HG02571 (cell line): ENCODE measurements around the gene TMEM131L.
"Not testable (repeated sequence)": the region's sequence is repeated elsewhere in the genome, so short reads cannot be mapped to it uniquely, and the experiment has no call there.

Source experiments
- ATAC-seq: cut with Tn5 transposase; IDR thresholded peaks from one replicate; pipeline ENCODE4 v1.9.1; 2021; ENCODE audit warnings: mild to moderate bottlenecking, moderate library complexity; ENCODE audit not compliant: unreplicated experiment

Gene TMEM131L

DNA sequence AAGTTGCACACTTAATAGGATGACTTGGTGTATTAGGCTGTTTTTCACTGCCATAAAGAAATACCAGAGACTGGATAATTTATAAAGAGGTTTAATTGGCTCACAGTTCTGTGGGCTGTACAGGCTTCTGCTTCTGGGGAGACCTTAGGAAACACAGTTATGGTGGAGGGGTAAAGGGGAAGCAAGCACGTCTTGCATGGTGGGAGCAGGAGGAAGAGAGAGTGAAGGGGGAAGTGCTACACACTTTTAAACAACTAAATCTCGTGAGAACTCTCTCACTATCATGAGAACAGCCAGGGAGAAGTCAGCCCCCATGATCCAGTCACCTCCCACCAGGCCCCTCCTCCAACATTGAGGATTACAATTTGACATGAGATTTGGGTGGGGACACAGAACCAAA is 142.9 kb downstream of the TMEM131L start:
- not testable (repeated sequence) for ATAC-seq

DNA sequence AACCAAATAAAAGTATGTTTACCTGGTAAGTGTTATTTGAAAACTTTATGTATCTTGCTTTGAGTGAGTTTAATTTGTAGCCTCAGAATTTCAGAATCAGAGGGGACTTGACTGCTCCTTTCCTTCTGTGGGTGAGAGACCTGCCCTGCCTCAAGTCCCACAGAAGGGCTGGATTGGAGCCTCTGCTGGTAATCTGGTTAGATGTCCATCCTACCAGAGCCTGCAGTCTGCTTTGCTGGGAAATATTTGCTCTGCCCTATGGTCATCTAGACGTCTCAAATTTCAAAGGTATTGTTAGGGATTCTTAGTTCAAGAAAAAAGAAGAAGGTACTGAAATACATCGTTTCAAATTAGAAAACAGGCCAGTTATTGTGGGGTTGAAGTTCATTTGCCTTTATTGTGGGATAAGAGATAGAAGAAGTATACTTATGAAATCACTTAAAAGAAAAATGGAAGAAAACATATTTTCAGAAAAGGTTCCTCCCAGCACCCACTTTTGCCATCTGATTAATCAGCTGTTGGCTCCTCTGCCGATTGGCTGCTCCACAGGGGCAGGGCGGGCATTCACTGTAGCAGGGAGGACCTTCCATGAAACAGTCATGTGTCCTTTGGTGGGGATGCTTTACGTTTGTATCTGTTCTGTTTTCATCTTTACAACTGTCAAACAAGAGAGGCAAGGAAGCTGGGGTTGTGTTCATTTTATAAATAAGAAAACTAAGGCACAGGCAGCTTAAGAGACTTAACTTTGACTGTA is 144.6 kb downstream of the TMEM131L start:
- ATAC-seq: no peak

DNA sequence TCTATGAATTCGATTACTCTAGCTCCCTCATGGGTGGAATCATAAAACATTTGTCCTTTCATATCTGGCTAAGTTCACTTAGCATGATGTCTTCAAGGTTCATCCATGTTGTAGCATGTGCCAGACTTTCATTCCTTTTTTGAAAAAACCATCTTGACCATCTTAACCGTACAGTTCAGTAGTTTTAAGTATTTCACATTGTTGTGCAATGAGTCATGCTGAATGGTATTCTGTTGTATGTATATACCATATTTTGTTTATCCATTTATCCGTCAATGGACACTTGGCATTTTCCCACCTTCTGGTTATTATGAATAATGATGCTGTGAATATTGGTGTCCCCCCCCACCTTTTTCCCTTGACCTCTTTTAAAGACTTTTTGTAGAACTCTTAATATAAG is 145.5 kb downstream of the TMEM131L start:
- no peak for ATAC-seq

DNA sequence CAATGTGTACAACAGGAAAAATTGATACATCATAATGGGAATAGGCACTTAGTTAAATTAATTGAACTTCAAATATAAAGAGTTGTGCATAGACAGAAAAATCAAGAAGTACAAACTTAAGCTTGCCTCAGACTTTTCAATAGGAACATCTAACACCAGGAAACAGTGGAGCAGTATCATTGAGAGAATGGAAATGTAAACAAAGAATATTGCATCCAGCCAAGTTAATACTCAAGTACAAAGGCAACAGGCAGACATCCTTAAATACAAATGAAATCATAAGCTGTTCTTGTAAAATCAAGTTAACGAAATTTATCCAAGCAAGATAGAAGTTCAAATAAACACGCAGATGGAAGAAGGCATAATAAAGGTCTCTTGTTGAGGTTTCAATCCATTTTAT is 146.7 kb downstream of the TMEM131L start:
- no peak for ATAC-seq

DNA sequence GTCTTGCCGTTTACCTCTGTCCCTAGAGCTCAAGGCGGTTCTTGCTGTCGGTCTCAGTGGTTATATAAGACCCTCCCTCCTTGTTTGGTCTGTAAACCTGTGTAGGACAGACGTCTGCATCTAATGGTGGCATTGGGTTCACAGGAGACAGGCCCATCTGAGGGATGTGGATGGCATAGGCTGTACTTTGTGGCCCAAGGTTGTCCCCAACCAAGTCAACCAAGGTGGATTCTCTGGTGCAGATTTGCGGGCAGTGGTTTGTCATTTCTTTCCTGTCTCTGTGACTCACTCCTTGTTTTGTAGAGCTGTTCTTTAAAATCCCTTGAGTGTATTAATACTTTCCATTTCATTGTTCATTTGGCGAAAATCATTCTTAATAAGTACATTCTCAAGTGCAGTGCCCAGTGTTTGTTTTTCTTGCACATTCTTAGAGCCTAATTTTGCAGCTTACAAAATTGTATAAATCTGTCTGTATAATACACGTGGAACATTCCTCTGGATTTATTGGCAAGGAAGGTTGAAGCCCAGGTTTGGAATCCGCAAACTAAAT is 149.9 kb downstream of the TMEM131L start:
- no peak for ATAC-seq

DNA sequence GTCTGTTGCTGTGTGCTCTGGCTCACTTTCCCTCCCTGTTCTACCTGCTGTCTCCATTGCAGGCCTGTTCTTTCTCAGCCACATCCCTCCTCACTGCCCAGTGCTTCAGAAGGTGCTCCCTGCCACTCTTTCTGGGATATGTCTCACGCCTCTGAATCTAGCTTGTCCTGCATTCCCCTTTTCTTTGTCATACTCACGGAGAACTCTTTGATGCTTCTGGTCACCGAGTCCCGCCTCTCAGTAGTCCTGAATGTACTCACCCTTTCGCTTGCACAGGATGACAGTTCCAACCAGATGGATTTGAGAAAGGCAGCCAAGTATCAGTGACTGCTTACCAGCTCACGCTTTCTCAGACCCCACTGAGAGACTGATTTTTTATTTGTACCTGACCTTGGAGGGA is 152.7 kb downstream of the TMEM131L start:
- no peak for ATAC-seq

DNA sequence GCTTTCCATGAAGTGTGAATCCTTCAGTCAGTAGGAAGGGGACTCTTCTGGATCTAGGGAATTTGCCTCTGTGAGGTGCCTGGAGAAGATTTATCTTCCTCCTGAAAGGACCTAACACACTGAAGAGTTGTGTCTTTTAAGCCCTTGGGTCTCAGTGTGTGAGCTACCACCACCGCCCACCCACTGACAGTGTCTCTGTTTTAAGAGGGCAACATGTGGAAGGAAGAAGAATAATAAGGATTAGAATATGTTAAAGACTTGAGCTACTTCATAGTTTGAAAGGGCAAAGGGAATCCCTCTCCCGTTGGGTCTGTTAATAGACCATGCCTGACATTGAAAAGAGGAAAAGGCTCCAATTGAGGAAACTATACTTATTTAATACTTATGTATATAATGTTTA is 153.7 kb downstream of the TMEM131L start:
- ATAC-seq: no peak

DNA sequence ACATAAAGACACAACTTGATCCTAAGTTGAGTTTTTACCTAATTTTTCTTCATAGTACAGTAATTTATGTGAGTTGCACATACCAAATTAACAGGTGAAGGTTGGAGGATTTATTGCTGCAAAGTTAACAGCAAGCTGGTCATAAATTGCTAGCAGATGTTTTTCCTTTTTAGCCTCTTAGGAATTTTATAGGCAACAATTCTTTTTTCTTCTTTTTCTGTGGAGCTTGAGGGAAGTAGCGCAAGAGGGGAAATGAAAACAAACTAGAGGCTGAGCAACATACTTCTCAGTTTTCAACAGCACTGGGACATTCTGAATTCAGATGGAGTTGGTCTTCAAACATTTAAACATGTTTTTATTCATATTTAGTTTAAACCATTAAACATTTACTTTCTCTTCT is 154.2 kb downstream of the TMEM131L start:
- ATAC-seq: no peak

DNA sequence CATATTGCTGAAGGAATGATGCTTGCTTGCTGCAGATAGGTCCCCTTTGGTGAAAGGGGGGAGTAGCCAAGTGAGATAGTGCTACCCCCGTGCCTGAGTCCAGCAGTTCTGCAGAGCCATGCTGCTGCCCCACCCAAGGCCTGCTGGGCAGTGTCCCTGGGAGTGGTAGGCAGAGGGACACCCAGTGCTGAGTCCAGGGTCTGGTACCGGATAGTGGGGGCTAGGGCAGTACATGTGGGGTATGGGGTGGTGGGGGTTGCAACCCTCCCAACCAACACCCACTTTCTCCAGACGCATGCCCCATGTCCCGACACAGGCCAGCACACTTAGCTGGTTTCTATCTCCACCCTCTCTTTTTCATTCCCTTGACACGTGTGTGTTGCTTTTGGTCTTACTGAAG is 155.9 kb downstream of the TMEM131L start:
- no peak for ATAC-seq

DNA sequence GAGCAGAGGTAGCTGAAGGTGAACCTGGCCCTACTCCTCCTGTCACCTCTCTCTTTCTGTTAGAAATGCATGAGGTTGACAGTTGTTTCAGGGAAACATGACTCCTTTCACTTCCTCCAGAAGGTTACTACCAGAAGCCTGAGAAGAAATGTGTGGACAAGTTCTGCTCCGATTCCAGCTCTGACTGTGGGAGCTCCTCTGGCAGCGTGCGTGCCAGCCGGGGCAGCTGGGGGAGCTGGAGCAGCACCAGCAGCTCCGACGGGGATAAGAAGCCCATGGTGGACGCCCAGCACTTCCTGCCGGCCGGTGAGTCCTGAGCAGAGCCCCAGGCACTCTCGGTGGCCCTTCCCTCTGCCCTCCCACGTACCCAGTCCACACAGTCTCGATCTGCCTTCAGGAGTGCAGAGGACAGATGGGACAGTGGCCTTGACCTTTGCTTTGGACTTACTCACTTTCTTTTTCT is 156.6 kb downstream of the TMEM131L start:
- no peak for ATAC-seq

DNA sequence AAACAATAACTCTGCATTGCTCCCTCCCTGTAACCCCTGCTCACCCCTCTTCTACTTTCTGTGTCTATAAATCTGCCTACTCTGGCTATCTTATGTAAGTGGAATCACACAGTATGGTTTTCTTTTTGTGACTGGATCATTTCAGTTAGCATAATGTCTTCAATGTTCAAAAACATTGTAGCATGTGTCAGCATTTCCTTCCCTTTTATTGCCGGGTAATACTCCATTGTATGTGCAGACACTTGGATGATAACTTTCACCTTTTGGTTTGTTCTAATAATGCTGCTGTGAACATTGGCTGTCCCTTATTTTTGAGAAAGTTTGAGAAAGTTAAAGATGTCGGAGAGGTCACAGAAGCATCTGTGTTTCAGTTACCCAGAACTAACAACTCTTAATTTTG is 157.3 kb downstream of the TMEM131L start:
- no peak for ATAC-seq

DNA sequence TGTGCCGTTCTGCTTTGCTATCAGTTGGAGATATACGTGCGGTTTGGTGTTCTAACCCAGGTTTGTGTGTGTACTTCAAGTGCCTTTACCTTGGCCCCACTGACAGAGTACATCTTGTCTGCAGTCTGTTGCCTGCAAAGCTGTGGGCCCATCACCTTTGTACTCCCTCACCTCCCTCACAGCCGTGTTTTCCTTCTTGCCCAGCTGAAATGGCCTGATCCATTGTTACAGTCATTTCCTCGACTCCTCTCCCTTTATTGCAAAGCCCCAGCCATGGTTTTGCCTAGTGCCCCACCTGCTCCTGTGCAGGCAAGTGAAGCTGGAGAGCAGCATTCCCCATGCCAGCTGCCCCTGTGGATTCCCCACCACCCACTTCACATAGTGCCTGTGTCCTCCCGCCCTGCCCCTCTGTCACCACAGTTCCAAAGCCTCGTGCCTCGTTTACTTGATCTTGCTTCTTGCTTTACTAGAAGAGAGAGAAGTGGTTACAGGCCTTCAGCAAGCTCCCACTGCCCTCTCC is 162.7 kb downstream of the TMEM131L start:
- ATAC-seq: no peak

DNA sequence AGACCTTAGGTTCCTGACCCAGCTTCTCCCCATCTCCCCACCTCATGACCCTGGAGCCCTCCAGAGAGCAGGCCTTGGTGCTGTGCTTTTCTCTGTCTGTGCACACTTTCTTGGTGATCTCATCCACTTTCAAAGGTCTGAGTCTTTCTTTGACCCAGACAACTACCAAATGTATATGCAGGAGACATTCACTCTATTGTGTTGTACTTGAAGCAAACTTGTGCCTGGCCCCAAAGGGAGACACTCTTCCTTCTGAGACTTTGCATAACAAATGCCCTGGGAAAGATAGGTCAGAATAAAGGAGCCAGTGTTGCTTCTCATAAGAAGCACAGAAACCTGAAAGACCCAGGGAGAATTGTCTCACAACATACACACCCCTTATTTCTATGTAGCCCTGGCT is 163.6 kb downstream of the TMEM131L start:
- ATAC-seq: no peak

DNA sequence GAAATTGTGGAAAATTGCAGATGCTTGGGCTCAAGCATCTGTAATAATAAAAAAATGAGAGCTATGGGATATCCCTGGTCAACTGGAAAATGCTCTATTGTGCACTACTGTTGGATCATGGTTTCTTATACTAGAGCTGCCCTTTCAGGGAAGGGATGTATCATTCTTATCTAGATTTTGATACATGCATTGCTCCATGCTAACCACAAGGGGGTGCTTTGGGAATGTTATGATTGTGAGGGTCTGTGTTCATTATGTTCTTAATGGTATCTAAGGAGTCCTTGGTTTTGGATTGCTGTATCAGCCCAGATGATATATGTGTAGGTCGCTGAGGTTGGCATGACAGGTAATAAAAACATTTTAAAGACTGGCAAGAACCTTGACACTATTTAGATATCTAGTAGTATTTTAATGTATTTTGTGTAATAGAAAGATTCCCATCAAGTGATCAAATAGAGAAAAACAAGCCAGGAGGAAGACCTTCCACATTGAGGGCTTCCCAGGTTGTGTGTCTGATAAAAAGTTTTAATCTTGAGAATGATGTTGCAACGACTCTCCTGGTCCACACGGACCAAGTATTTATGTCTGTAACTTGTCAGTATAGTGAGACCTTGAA is 168.7 kb downstream of the TMEM131L start:
- no peak for ATAC-seq

DNA sequence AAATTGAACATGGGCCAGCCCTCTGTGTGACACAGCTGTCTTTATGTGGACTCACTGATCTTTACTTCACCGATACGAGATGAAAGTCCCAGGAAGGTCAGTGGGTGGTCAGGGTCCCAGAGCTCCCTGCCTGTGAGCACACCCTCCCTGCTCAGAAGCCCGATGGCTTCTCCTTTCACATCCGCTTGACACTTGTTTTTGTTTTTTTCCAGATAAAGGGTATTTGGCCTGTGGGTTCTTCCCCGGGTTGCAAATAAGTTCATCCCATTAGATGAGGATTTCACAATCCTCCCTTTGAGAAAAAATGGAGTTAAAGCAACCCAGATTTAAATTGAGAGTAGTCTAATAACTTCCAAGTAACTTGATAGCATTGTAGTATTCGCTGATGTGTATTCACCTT is 169.7 kb downstream of the TMEM131L start:
- ATAC-seq: no peak

DNA sequence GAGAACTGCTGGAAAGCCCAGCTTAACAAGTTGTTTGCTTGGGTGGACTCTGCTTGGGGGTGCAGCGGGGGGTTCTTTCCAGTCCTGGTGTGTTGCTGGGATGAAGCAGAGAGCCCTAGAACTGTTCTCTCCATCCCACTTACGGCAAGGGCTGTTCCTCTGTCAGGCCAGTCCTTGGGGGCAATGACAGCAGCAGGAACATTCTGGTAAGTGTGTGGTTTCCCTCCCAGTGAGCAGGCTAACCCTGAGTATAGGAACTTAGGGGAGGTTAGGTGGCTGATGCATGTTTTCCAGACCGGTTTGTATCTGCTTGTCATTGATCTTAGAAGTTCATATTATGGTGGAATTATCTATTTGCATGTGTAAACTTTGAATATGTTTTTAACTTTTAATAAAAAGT is 171.0 kb downstream of the TMEM131L start:
- no peak for ATAC-seq

DNA sequence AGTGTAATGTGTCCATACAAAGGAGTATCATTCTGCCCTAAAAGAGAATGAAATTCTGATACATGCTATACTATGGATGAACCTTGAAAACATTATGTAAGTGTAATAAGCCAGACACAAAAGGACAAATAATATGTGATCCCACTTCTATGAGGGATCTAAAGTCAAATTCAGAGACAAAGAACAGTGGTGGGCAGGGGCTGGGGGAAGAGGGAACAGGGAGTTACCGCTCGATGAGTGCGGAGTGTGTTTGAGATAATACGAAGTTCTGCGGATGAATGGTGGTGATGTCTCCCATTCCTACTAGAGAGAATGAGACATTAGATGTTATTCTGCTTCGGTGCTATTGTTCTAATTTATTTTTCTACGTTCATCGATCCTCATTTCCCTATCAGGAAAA is 171.9 kb downstream of the TMEM131L start:
- no peak for ATAC-seq

DNA sequence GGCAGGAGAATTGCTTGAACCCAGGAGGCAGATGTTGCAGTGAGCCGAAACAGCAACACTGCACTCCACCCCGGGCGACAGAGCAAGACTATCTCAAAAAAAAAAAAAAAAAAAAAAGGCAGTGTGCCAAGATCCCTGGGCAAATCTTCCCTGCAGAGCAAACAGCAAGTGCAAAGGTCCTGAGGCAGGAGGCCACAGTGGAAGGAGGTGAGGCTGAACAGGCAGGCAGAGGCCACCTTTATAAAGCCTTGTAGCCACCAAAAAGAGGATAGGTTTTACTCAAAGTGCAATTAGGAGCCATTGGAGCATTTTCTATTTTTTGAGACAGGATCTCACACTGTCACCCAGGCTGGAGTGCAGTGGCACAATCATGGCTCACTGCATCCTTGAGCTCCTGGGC is 172.8 kb downstream of the TMEM131L start:
- ATAC-seq: no peak

DNA sequence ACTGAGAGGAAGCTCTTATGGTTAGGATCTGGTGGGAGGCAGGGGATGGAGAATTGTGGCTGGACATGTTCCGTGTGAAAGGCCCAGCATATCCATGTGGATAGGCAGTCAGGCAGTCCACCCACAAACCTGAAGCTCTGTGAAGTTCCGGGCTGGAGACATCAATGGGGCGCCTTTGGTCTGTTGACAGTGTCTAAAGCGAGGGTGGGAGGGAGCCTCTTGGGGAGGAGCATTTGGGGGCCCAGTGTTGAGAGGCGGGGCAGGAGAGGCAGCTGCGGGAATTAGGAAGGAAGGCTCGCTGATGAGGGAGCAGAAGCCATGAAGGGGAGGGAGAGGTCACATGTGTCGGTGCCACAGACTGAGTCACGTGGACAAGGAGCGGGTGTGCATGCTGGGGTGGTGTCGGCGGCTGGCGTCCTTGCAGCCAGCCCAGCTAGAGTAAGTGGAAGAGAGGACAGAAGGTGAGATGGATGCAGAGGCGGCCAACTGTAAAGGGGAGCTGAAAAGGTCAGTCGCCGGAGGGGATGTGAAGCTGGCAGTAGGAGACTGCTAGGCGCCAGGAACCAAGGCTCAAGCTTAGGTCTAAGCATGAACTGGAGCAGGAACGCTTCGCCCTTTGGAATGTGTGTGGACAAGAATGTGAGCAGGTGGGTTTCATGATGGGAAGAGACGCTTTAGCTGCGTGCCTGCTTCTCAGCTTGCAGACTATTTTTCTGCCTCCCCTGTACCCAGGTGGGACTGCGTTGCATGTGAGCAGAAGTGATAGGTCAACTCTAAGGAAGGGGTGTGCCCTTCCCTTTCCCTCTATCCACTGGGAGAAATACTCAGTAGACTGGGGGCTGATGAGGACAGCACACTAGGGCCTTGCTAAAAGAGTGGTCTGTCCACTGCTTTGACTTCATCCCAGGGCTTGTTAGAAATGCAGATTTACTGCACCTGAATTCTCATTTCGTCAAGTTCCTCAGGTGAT is 174.0 kb downstream of the TMEM131L start:
- ATAC-seq: no peak

DNA sequence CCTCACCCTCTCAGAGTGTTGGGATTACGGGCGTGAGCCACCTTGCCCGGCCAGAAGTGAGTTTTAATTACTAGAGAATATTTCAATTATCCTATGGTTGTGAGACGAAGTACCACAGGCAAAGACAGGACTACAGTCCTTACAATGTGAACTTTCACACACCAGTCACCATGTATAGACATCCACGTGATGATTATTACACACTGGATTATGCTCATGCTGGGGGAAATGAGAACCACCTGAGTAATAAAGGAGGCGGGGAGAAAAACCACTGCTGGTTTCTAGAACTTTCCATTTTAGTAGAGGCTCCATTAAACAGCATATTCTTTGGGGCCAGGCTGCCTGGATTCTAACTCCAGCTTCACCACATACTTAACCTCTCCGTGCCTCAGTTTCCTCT is 175.4 kb downstream of the TMEM131L start:
- ATAC-seq: no peak
